Activated T-cell treated with anti-CD3 and anti-CD28 coated beads for 1 hour (primary cell): ENCODE measurements around the gene DAB2IP.
"Not testable (repeated sequence)": the region's sequence is repeated elsewhere in the genome, so short reads cannot be mapped to it uniquely, and the experiment has no call there.

Experiments
- DNase-seq: peaks from one replicate; pipeline ENCODE4 v3.0.0-alpha.2; 2020; ENCODE audit warnings: low read depth

DAB2IP gene

DNA sequence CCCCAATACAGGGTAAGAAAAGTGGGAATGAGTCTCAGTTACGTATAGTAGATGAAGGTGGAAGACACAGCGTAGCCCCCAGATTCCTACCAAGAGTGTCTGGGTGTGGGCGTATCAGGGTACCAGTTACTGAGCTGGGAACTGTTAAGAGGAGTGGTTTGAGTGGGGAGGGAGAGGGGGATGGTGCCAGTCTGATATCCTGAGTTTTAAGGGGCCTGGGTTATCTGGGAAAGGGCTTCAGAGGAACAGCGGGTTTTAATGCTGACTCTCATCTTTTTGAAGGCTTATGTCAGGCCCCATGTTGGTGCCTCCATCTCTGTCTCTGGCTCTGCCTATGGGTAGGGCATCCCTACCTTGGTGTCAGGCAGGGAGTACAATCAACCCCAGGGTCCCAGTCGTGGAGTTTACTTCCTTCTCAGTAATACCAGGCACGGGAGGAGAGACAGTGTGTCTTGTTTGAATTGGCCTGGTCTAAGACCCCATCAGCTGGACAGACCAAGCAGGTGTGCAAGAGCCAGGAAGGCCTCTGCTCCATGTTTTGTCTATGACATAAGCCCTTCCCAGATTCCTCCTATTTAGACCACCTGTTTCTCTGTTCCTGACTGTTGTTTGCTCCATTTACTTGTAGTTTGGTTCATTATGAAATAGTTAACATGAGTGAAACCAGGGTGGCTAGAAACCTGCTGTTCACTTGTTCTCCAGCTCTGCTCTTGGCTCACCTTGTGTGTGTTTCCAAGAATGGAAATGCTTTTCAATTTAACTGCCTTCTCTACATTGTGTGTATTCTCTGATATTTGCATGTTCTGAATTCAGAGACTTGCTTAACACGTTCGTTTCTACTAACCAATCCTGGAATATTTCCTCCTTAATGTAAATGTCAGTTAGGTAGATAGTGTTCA is 125.6 kb downstream of the DAB2IP start:
- no peak for DNase-seq

- no peak for DNase-seq
These were observed 127.1 kb downstream of the DAB2IP start for GRCh38 chr9:121778252-121779225.

DNA sequence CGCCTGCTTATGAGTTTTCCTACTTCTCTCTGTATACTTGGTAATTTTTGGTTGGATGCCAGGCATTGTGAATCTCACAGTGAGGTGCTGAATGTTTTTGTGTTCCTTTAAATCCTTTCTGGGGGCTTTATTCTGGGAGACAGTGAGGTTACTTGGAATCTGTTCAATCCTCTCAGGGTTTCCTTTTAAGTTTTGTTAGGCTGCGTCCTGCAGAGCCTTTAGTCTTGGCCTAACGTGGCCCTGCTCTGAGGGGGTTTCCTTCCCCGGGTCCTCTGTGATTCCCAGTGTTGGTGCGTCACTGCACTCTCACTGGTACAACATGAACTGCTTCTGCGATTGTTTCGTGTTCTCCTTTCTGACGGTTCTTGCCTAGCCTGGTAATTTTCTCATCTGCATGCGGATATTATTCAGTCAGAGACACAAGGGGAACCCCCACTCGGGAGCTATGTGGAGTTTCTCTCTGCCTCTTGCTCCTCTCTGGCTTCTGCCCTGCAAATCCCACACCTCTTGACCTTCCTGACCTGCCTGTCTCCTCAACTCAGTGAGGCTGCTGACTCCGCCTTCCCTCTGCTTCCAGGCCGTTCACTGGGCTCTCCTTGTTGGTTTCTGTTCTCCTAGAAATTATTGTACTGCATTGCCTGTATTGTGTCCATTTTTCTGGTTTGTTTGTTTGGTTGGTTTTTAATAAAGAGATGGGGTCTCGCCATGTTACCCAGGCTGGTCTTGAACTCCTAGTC is 128.1 kb downstream of the DAB2IP start:
- DNase-seq, result no peak

DNA sequence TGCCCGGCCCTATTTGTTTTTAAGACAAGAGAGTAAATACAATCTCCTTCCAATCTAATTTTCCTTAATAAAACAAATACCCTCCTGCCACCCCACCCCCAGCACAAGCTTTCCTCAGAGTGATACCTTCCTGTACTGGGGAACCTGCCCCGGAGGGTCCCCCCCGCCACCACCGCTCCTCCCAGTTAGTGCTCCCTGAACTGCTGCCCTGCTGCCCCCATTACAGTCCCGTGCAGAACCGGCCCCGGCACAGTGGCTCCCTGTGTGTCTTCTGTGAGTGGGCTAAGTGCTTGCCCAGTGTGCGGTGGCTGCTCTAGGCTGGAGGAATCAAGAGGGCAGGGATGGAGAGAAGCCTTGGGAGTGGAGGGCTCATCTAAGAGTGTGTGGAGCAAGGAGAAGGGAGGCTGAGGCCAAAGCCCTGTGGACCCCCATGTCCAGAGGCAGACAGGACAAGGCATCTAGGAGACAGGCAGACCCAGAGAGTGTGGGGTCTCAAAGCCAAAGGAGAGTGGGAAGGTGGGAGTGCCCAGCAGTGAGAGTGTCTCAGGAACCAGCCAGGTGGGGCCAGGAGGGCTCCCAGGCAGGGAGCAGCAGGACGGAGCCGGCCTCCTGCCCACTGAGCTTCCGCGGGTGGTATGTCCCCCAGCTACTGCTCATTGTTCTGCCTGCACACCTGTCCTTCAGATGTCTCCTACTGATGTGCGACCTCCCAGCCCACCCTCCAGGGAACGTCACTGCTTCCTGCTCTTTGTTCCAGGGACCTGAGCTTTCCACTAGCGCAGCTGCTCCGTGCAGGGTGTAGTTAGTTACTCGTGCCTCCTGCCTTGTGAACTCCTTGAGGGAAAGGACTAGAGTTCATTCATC is 129.0 kb downstream of the DAB2IP start:
- no peak for DNase-seq

DNA sequence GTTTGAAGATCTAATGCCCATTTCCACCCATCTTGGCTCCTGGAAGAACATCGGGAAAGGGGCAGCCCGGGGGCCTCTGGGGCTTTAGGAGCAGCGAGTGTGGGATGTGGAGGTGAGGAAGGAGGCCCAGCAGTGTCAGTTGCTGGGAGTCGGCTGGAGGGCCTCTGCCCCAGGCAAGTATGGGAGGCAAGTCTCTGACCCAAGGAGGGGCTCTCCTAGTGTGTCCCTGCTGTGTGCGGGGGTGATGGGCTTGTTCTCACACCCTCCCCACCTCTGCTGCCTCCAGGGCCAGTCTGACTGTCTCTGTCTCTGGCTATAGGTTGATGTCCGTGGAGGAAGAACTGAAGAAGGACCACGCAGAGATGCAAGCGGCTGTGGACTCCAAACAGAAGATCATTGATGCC is 129.7 kb downstream of the DAB2IP start:
- DNase-seq, result no peak

GRCh38 chr9:121781701-121782464 is 130.4 kb downstream of the DAB2IP start:
- DNase-seq, result no peak

- DNase-seq, result no peak
These were observed 131.2 kb downstream of the DAB2IP start for GRCh38 chr9:121782514-121783110.

- no peak for DNase-seq
These were observed 131.7 kb downstream of the DAB2IP start for GRCh38 chr9:121783111-121783510.

GRCh38 chr9:121783521-121784507 is 132.4 kb downstream of the DAB2IP start:
- DNase-seq, result no peak

GRCh38 chr9:121784731-121785411 is 133.4 kb downstream of the DAB2IP start:
- no peak for DNase-seq

GRCh38 chr9:121785673-121786542 is 134.5 kb downstream of the DAB2IP start:
- DNase-seq, result no peak

GRCh38 chr9:121786543-121786948 is 135.1 kb downstream of the DAB2IP start:
- DNase-seq, result no peak

GRCh38 chr9:121786998-121787422 is 135.6 kb downstream of the DAB2IP start:
- DNase-seq, result no peak

GRCh38 chr9:121788686-121789366 is 137.4 kb downstream of the DAB2IP start:
- DNase-seq, result no peak

GRCh38 chr9:121790841-121791240 is 139.4 kb downstream of the DAB2IP start:
- DNase-seq, result no peak

DNA sequence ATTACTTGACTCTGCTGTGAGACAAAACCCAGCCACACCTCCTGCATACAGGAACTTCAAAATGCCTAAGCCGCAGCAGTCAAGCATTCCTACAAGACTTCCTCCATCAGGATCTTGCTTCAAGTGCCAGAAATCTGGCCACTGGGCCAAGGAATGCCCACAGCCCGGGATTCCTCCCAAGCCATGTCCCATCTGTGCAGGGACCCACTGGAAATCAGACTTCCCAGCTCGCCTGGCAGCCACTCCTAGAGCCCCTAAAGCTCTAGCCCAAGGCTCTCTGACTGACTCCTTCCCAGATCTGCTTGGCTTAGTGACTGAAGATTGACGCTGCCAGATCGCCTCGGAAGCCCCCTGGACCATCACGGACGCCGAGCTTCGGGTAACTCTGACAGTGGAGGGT is 141.0 kb downstream of the DAB2IP start:
- not testable (repeated sequence) for DNase-seq
